ENCODE data around the gene MBOAT2.

GRCh38 chr2:8817221-8817620 lies 186.3 kb downstream of the MBOAT2 start:
- TF ChIP-seq, protein P1, sequence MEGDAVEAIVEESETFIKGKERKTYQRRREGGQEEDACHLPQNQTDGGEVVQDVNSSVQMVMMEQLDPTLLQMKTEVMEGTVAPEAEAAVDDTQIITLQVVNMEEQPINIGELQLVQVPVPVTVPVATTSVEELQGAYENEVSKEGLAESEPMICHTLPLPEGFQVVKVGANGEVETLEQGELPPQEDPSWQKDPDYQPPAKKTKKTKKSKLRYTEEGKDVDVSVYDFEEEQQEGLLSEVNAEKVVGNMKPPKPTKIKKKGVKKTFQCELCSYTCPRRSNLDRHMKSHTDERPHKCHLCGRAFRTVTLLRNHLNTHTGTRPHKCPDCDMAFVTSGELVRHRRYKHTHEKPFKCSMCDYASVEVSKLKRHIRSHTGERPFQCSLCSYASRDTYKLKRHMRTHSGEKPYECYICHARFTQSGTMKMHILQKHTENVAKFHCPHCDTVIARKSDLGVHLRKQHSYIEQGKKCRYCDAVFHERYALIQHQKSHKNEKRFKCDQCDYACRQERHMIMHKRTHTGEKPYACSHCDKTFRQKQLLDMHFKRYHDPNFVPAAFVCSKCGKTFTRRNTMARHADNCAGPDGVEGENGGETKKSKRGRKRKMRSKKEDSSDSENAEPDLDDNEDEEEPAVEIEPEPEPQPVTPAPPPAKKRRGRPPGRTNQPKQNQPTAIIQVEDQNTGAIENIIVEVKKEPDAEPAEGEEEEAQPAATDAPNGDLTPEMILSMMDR (conservative IDR thresholded peaks at IDR 0.05 in 1 of 2, IDR thresholded peaks at IDR 0.05 in 1 of 2; ENCODE audit: extremely low read depth in 1 of 2, insufficient read depth in 1 of 2, low read depth in 1 of 2, low read length in 2 of 2): no peak
- TF ChIP-seq EZH2 (IDR thresholded peaks at IDR 0.05; ENCODE audit: borderline replicate concordance, low read length): no peak
